RWPE1 (cell line): ENCODE measurements around the gene C5orf52.
A peak's percentile ranks its signal among the peaks of the same experiment; 100 is the strongest.

Experiments used
- CTCF ChIA-PET: fragments of 350-600 bp; sonication (Branson Sonifier 250); formaldehyde crosslinking; extraction: SDS; loops from one replicate; lab custom pipeline; 2021; lab: Yijun Ruan, JAX
- POLR2A ChIA-PET: fragments of 400-600 bp; formaldehyde crosslinking; extraction: SDS; loops from one replicate; lab custom pipeline; 2020; ENCODE audit warnings: antibody characterized with exemption; ENCODE audit not compliant: low non-redundant PET; lab: Yijun Ruan, JAX
- DNase-seq: peaks from one replicate; pipeline ENCODE4 v3.0.0; 2012; ENCODE audit warnings: low spot score
- H3K27ac ChIP-seq: fragments of 450-650 bp; 2 replicates; pipeline ENCODE4 v1.5.1; 2017
- TF ChIP-seq, protein P1 (sequence below): fragments of 450-650 bp; conservative IDR thresholded peaks from 2 replicates; pipeline ENCODE4 v1.5.1; 2017; ENCODE audit warnings: low read depth, mild to moderate bottlenecking

The C5orf52 gene

DNA sequence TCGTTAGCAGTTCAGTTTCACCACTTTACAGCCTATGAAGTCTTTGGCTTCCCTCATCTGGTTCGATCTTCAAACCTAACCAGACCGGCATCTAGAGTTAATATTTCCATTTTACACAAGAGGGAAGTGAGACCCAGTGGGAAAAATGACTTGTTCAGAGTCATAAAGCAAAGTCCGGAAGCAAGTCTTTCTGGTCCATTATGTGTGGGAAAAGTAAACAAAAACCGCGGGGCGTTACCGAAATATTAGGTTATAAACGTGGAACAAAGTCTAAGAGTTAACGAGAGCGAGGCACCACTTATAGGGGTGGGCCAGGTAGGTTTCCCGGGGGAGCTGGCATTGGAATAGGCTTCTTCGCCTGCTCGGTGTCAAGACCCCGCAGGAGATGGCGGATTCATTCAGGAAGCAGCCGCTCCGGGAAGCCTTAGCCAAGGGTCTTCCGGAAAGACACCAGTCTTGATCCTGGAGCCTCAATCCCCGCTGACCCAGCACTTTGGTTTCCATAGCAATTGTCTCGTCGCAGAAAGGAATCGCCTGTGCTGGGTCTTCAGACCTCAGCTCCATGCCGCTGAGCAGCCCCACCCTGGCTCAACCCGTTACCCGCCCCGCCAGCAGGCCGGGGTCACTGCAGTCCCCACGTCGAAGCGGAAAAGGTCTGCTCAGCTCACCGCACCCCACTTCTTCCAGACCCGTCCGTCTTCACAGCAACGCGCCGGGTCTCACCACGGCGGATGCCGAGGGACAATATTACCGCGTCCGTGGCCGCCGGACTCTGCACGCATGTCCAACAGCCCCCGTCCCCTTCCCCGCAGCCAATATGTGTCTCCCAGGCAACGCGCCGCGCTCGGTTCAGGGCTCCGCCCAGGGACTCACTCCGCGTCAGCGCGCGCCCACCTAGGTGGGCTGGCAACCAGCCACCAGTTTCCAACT lies at the start of gene C5orf52:
Gene C5orf52, plus strand, starts transcription at position 872 of the 930 bp plus-strand sequence. CDS start 82 bp downstream, outside the sequence.
- DNase-seq: peak; percentile 39
- TF ChIP-seq, protein P1, sequence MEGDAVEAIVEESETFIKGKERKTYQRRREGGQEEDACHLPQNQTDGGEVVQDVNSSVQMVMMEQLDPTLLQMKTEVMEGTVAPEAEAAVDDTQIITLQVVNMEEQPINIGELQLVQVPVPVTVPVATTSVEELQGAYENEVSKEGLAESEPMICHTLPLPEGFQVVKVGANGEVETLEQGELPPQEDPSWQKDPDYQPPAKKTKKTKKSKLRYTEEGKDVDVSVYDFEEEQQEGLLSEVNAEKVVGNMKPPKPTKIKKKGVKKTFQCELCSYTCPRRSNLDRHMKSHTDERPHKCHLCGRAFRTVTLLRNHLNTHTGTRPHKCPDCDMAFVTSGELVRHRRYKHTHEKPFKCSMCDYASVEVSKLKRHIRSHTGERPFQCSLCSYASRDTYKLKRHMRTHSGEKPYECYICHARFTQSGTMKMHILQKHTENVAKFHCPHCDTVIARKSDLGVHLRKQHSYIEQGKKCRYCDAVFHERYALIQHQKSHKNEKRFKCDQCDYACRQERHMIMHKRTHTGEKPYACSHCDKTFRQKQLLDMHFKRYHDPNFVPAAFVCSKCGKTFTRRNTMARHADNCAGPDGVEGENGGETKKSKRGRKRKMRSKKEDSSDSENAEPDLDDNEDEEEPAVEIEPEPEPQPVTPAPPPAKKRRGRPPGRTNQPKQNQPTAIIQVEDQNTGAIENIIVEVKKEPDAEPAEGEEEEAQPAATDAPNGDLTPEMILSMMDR: no peak
- ChIA-PET POLR2A (no interaction called here), CTCF (interaction anchor here (0.6 to 0.9 kb wide), 4 partner anchors 14 to 331 kb away, joined by 3 to 4 read pairs (median 3); partner anchors contain the start of gene LSM11)
- H3K27ac ChIP-seq: no peak within 1 kb of the TSS

DNA sequence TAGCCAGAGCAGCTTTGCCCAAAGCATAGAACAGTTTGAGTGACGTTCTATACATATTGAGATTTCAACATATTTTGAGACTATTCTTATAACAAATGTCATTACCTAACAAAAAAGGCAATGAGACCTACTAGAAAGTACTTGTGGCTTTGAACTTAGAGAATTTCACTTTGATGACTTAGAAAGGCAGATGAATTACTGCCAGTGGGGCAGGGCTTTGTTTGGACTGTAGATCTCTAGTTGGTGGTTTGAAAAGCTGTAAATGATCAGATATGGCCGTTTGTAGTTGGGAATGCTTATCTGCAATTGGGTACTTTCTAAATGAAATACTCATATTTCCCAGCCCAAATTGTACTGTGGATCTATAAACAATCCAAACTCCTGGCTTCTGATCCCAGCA lies 47.2 kb upstream of the C5orf52 start:
- DNase-seq: no peak
- TF ChIP-seq, protein P1: no peak
- no peak overlapping the region for H3K27ac ChIP-seq
- ChIA-PET POLR2A (no interaction called here), CTCF (no interaction called here)

DNA sequence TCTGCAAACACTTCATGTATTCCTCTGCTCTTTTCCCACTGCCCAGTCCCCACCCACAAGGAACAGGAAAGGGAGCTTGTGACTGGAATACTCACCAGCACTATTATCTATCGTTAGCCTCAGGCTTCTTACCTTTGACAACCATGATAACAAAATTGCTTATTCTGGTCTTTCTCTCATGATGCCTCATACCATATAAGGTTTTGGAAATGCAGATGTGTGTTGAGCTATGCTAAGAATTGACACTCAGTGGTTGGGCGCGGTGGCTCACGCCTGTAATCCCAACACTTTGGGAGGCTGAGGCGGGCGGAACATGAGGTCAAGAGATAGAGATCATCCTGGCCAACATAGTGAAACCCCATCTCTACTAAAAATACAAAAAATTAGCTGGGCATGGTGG lies 44.5 kb upstream of the C5orf52 start:
- ChIA-PET CTCF (interaction anchor here (0.6 kb wide), 1 partner anchor 210 kb away, joined by 3 read pairs; no protein-coding TSS in a partner anchor), POLR2A (no interaction called here)
- H3K27ac ChIP-seq: no peak overlapping the region
- DNase-seq: no peak
- TF ChIP-seq, protein P1: no peak

DNA sequence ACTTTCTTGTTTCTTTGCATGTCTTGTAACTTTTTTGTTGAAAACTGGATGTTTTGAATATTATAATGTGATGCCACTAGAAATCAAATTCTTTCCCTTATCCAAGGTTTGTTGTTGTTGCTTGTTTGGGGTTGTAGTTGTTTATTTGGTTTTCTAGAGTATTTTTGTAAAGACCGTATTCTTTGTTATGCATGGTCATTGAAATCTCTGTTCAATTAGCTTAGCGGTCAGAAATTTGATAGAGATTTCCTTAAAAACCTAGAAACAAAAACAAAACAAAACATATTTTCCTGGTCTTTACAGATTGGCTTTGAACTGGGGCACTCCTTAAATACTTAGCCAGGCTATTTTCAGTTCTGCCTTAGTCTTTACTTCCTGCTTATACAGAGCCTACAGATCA lies 41.0 kb upstream of the C5orf52 start:
- POLR2A ChIA-PET: no interaction called here
- no peak overlapping the region for H3K27ac ChIP-seq
- TF ChIP-seq, protein P1: no peak
- no peak for DNase-seq
- CTCF ChIA-PET: interaction anchor here (0.7 kb wide), 1 partner anchor 68 kb away, joined by 3 read pairs; no protein-coding TSS in a partner anchor

DNA sequence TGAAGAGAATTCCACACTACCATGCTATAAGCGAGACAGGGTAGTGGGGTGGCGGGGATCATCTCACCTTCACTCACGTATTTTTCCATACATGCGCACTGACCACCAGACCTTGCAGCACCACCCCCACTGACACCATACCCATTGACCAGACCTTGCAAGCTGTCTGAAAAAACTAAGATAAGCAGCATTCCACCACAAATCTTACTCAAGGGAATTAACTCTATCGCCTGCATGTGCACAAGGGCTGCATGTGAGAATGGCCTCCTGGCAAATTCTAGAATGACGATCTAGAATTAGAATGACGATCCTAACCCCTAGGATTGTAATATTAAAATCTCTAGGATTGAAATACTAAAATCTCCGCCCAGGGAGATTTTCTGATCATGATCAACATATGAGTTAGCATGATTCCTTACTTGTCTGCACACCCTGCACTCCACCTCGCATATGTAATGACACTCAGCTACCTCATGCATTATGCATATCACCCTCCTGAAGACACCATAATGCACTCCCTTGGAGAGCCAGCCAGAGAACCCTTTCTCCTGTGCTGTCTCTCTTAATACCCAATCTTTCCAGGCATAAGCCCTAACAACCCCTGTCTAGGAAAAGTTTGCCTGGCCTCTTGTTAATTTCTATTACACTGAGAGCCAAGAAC lies 30.8 kb upstream of the C5orf52 start:
- POLR2A ChIA-PET: no interaction called here
- no peak overlapping the region for H3K27ac ChIP-seq
- DNase-seq: no peak
- CTCF ChIA-PET: no interaction called here
- TF ChIP-seq, protein P1: no peak

DNA sequence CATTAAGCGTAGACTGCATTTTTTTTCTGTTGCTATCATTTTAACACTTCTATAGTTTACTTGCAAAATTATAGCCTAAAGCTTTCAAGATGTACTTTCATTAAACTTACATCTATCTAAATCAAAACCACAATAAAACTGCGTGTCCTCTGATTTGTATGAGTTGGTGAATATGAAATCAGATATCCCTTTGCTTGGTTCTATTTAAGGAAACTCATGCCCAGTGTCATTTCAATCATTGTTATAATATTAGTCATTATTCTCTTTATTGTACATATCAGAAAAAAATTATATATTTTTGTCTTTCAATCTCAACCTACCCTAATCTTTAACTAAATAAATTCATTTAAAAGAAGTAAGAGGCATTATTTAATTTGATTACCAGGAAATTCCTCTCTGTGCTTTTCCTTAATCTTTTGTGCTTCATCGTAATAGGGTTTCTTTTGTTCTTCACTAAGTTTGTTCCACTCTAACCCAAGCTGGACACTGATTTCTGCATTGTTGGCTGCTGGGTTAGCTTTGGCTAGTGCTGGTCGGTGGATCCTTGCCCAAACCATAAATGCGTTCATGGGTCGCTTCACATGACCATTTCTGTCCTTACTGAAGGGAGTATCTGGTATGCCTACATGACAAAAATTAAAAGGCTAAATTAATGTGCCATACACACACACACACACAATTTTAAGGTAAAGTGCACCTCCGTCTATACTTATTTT lies 22.9 kb upstream of the C5orf52 start:
- ChIA-PET CTCF (interaction anchor here (0.6 kb wide), 1 partner anchor 108 kb away, joined by 3 read pairs; no protein-coding TSS in a partner anchor), POLR2A (no interaction called here)
- no peak for DNase-seq
- no peak overlapping the region for H3K27ac ChIP-seq
- TF ChIP-seq, protein P1: no peak
